ENCODE measurements around the gene LMF1. TPM values are rescaled to one million over a fixed set of nuclear protein-coding genes. Genes with fewer than 3 reads are reported as not detected.

LMF1 gene
- total and polyA plus RNA-seq, 2 of the 13 experiments (the other 11 are each of a cell fraction or from before 2014, with no cell fraction given), result 6.8 to 8.5 TPM

DNA sequence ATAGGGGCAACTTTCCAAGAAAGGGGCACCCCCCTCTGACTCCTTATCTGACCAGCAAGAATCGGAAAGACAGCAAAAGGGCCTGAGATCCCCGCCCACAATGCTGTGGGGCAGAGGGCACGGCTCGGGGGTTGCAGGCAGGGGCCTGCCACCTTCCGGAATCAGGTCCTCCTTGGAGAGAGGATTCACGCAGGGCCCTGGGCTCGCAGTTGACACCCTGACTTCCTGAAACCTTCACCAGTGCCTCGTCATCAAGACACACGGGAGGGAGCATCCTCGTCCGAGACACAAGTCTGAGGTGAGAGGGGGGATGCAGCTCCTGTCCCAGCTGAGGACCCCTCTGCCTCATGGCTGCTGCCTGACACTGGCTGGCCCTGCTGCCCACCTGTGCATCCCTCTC is 81.2 kb downstream of the LMF1 start:
- intact Hi-C loops (cut with micrococcal nuclease; ENCODE audit: unreplicated experiment) (loop anchor here (5.0 kb wide), 1 partner anchor 83 kb away; the partner anchor contains the start of gene LMF1), in situ Hi-C loops (cut with HindIII; ENCODE audit: extremely low pct_ligation_motif_present, low pct_unique_long_range_greater_than_20kb) (no loop called here)
- H3K9ac ChIP-seq (ENCODE audit: insufficient read depth, low read depth, low read length), result no peak overlapping the region
- no CpG with 5 or more reads among the region's 11 CpGs for WGBS (ENCODE audit: low lambda C conversion rate)
- H3K4me3 ChIP-seq (replicated peaks in 1 of 3; ENCODE audit: insufficient read depth in 1 of 3, low read depth in 2 of 3, low read length in 3 of 3), result no peak overlapping the region
- no peak overlapping the region for H2AFZ ChIP-seq (ENCODE audit: low read length)
- ATAC-seq, result no peak
- H3K4me2 ChIP-seq (ENCODE audit: low read depth, low read length), result no peak overlapping the region
- H3K27me3 ChIP-seq (ENCODE audit: control insufficient read depth in 1 of 2, insufficient read depth in 2 of 2, low read length in 2 of 2), result no peaks in the 10 kb centered on the region; a peak in 2 of 5 replicates
- no peaks in the 10 kb centered on the region for H3K79me2 ChIP-seq (ENCODE audit: insufficient read depth, low read length)
- peaks cover 1% of the 10 kb centered on the region; the same call in 1 of the 2 replicates for H3K9me3 ChIP-seq (ENCODE audit: low read length)
- 0 out of 2 replicates have a peak, but pooled peaks cover 2% of the 10 kb centered on the region for H4K20me1 ChIP-seq (ENCODE audit: insufficient read depth, low read length)
- ChIA-PET CTCF (ENCODE audit: low intra/inter-chr PET ratio, low total read pairs) (no interaction called here), POLR2A (no interaction called here)
- DNase-seq (ENCODE audit: low spot score), result no peak
- H3K27ac ChIP-seq (ENCODE audit: extremely low read length, insufficient read depth, low read length), result no peak overlapping the region
- H3K36me3 ChIP-seq (replicated peaks in 1 of 2; ENCODE audit: control insufficient read depth in 1 of 2, insufficient read depth in 2 of 2, low read length in 2 of 2), result no peaks in the 10 kb centered on the region
- no peak for FAIRE-seq
- no TSS peak for BruUV-seq (replicated peaks)
- H3K4me1 ChIP-seq (ENCODE audit: insufficient read depth, low read length), result no peaks in the 10 kb centered on the region
- TF ChIP-seq, protein P1, sequence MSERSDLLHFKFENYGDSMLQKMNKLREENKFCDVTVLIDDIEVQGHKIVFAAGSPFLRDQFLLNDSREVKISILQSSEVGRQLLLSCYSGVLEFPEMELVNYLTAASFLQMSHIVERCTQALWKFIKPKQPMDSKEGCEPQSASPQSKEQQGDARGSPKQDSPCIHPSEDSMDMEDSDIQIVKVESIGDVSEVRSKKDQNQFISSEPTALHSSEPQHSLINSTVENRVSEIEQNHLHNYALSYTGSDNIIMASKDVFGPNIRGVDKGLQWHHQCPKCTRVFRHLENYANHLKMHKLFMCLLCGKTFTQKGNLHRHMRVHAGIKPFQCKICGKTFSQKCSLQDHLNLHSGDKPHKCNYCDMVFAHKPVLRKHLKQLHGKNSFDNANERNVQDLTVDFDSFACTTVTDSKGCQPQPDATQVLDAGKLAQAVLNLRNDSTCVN (CRISPR knock-in tag; IDR thresholded peaks at IDR 0.05; ENCODE audit: borderline replicate concordance), result no peak
- TF ChIP-seq JARID2 (CRISPR knock-in tag; IDR thresholded peaks at IDR 0.05; ENCODE audit: insufficient replicate concordance) (no peak), ZNF569 (CRISPR knock-in tag; IDR thresholded peaks at IDR 0.05; ENCODE audit: borderline replicate concordance) (no peak), EP300 (IDR thresholded peaks at IDR 0.05; ENCODE audit: low read depth in 2 of 2, low read length in 2 of 2) (no peak), EP300 (CRISPR knock-in tag; IDR thresholded peaks at IDR 0.05; ENCODE audit: borderline replicate concordance) (no peak), HNF1B (CRISPR knock-in tag; IDR thresholded peaks at IDR 0.05) (no peak), ZNF607 (CRISPR knock-in tag; IDR thresholded peaks at IDR 0.05; ENCODE audit: borderline replicate concordance) (no peak), ZNF839 (CRISPR knock-in tag; IDR thresholded peaks at IDR 0.05; ENCODE audit: borderline replicate concordance) (no peak), ZNF3 (CRISPR knock-in tag; IDR thresholded peaks at IDR 0.05) (no peak), ZC3H4 (CRISPR knock-in tag; IDR thresholded peaks at IDR 0.05; ENCODE audit: borderline replicate concordance) (no peak), ZKSCAN5 (CRISPR knock-in tag; IDR thresholded peaks at IDR 0.05) (no peak), MYPOP (CRISPR knock-in tag; IDR thresholded peaks at IDR 0.05) (no peak), SRSF1 (optimal IDR thresholded peaks at IDR 0.05; ENCODE audit: low read depth, low read length) (no peak), ATF2 (CRISPR knock-in tag; IDR thresholded peaks at IDR 0.05) (no peak)

Data from HepG2 (cell line).